ENCODE measurements around the gene MED13.

Gene MED13

GRCh38 chr17:61955619-61956018, 109.5 kb downstream of the MED13 start:
- Histone ChIP-seq H3K4me2 (ENCODE audit: low read length) (no peak overlapping the region), H3K9ac (ENCODE audit: low read length) (no peak overlapping the region)
- WGBS (ENCODE audit: extremely low coverage, insufficient coverage, insufficient read length) = no CpG with 5 or more reads among the region's 4 CpGs

GRCh38 chr17:61947367-61948078, 117.6 kb downstream of the MED13 start:
- H2BK12ac ChIP-seq (ENCODE audit: low read length) = no peak overlapping the region
- no peak overlapping the region for H3K18ac ChIP-seq (ENCODE audit: low read length)
- no peak overlapping the region for H3K9ac ChIP-seq (ENCODE audit: low read length)
- H2BK120ac ChIP-seq (ENCODE audit: insufficient read depth, low read length, poor library complexity) = no peak overlapping the region
- H3K79me2 ChIP-seq (ENCODE audit: control insufficient read depth, insufficient read depth, low read length, poor library complexity) = no peaks in the 10 kb centered on the region
- peaks cover 24 to 29% of the 10 kb centered on the region in 2 experiments for H3K36me3 ChIP-seq (ENCODE audit: control insufficient read depth in 1 of 2, insufficient read depth in 2 of 2, low read length in 2 of 2)
- H3K27ac ChIP-seq (ENCODE audit: low read depth, low read length) = no peak overlapping the region
- no peak overlapping the region for H4K91ac ChIP-seq (ENCODE audit: low read depth, low read length)
- no peak overlapping the region for H4K8ac ChIP-seq (ENCODE audit: low read depth, low read length)
- H3K23ac ChIP-seq (ENCODE audit: low read length) = no peak overlapping the region
- no peak overlapping the region for H2AK5ac ChIP-seq (ENCODE audit: low read length)
- no peak overlapping the region for H2AFZ ChIP-seq (ENCODE audit: insufficient read depth, low read length, poor library complexity)
- H3K4me1 ChIP-seq (ENCODE audit: control insufficient read depth in 1 of 2, insufficient read depth in 2 of 2, low read length in 2 of 2) = no peaks in the 10 kb centered on the region
- no peak overlapping the region for H4K12ac ChIP-seq (ENCODE audit: low read depth, low read length)
- no peaks in the 10 kb centered on the region for H3K9me3 ChIP-seq (ENCODE audit: insufficient read depth, low read depth, low read length)
- no peaks in the 10 kb centered on the region for H3K27me3 ChIP-seq (ENCODE audit: insufficient read depth, low read length)
- H3K4me2 ChIP-seq (ENCODE audit: low read length) = no peak overlapping the region
- no peak overlapping the region for H3K4me3 ChIP-seq (ENCODE audit: low read depth, low read length)
- no peaks in the 10 kb centered on the region for H3K79me1 ChIP-seq (ENCODE audit: low read length)
- H3K4ac ChIP-seq (ENCODE audit: low read depth, low read length) = no peak overlapping the region
- WGBS (ENCODE audit: extremely low coverage, insufficient coverage, insufficient read length) = no CpG with 5 or more reads among the region's 3 CpGs
- H2BK5ac ChIP-seq (ENCODE audit: low read depth, low read length, poor library complexity) = no peak overlapping the region
- no peak for DNase-seq
- H3K14ac ChIP-seq (ENCODE audit: low read length) = no peak overlapping the region

More at GRCh38 chr17:61955619-61956018, 109.5 kb downstream of the MED13 start:
- Histone ChIP-seq H2AFZ (ENCODE audit: insufficient read depth, low read length, poor library complexity) (no peak overlapping the region), H2AK5ac (ENCODE audit: low read length) (no peak overlapping the region), H3K9me3 (ENCODE audit: insufficient read depth, low read depth, low read length) (no peaks in the 10 kb centered on the region), H3K79me2 (ENCODE audit: control insufficient read depth, insufficient read depth, low read length, poor library complexity) (no peaks in the 10 kb centered on the region), H3K14ac (ENCODE audit: low read length) (no peak overlapping the region), H3K4ac (ENCODE audit: low read depth, low read length) (no peak overlapping the region), H2BK120ac (ENCODE audit: insufficient read depth, low read length, poor library complexity) (no peak overlapping the region), H4K8ac (ENCODE audit: low read depth, low read length) (no peak overlapping the region), H4K12ac (ENCODE audit: low read depth, low read length) (no peak overlapping the region), H4K91ac (ENCODE audit: low read depth, low read length) (no peak overlapping the region), H3K79me1 (ENCODE audit: low read length) (no peaks in the 10 kb centered on the region), H3K36me3 (ENCODE audit: control insufficient read depth in 1 of 2, insufficient read depth in 2 of 2, low read length in 2 of 2) (peaks cover 38 to 40% of the 10 kb centered on the region in 2 experiments), H2BK5ac (ENCODE audit: low read depth, low read length, poor library complexity) (no peak overlapping the region), H3K4me3 (ENCODE audit: low read depth, low read length) (no peak overlapping the region), H3K18ac (ENCODE audit: low read length) (no peak overlapping the region), H3K27ac (ENCODE audit: low read depth, low read length) (no peak overlapping the region), H3K23ac (ENCODE audit: low read length) (no peak overlapping the region), H3K4me1 (ENCODE audit: control insufficient read depth in 1 of 2, insufficient read depth in 2 of 2, low read length in 2 of 2) (no peaks in the 10 kb centered on the region), H2BK12ac (ENCODE audit: low read length) (no peak overlapping the region), H3K27me3 (ENCODE audit: insufficient read depth, low read length) (no peaks in the 10 kb centered on the region)
- DNase-seq = no peak

GRCh38 chr17:61946359-61946758, 118.7 kb downstream of the MED13 start:
- Histone ChIP-seq H3K27me3 (ENCODE audit: insufficient read depth, low read length) (no peaks in the 10 kb centered on the region), H3K79me2 (ENCODE audit: control insufficient read depth, insufficient read depth, low read length, poor library complexity) (no peaks in the 10 kb centered on the region), H2BK120ac (ENCODE audit: insufficient read depth, low read length, poor library complexity) (no peak overlapping the region), H3K4ac (ENCODE audit: low read depth, low read length) (no peak overlapping the region), H3K9me3 (ENCODE audit: insufficient read depth, low read depth, low read length) (no peaks in the 10 kb centered on the region), H3K14ac (ENCODE audit: low read length) (no peak overlapping the region), H3K27ac (ENCODE audit: low read depth, low read length) (no peak overlapping the region), H4K91ac (ENCODE audit: low read depth, low read length) (no peak overlapping the region), H3K18ac (ENCODE audit: low read length) (no peak overlapping the region), H3K23ac (ENCODE audit: low read length) (no peak overlapping the region), H3K79me1 (ENCODE audit: low read length) (no peaks in the 10 kb centered on the region), H3K9ac (ENCODE audit: low read length) (no peak overlapping the region), H4K12ac (ENCODE audit: low read depth, low read length) (no peak overlapping the region), H2AK5ac (ENCODE audit: low read length) (no peak overlapping the region), H3K4me1 (ENCODE audit: control insufficient read depth in 1 of 2, insufficient read depth in 2 of 2, low read length in 2 of 2) (no peaks in the 10 kb centered on the region), H3K36me3 (ENCODE audit: control insufficient read depth in 1 of 2, insufficient read depth in 2 of 2, low read length in 2 of 2) (peaks cover 22 to 27% of the 10 kb centered on the region in 2 experiments), H3K4me3 (ENCODE audit: low read depth, low read length) (no peak overlapping the region), H2AFZ (ENCODE audit: insufficient read depth, low read length, poor library complexity) (no peak overlapping the region), H3K4me2 (ENCODE audit: low read length) (no peak overlapping the region), H2BK12ac (ENCODE audit: low read length) (no peak overlapping the region), H2BK5ac (ENCODE audit: low read depth, low read length, poor library complexity) (no peak overlapping the region), H4K8ac (ENCODE audit: low read depth, low read length) (no peak overlapping the region)
- no CpG with 5 or more reads among the region's 2 CpGs for WGBS (ENCODE audit: extremely low coverage, insufficient coverage, insufficient read length)
- DNase-seq = no peak

GRCh38 chr17:61943117-61943516, 122.0 kb downstream of the MED13 start:
- Histone ChIP-seq H3K27ac (ENCODE audit: low read depth, low read length) (no peak overlapping the region), H3K4ac (ENCODE audit: low read depth, low read length) (no peak overlapping the region), H2AK5ac (ENCODE audit: low read length) (no peak overlapping the region), H3K18ac (ENCODE audit: low read length) (no peak overlapping the region), H3K36me3 (ENCODE audit: control insufficient read depth in 1 of 2, insufficient read depth in 2 of 2, low read length in 2 of 2) (peaks cover 9 to 12% of the 10 kb centered on the region in 2 experiments), H3K4me1 (ENCODE audit: control insufficient read depth in 1 of 2, insufficient read depth in 2 of 2, low read length in 2 of 2) (no peaks in the 10 kb centered on the region), H2BK12ac (ENCODE audit: low read length) (no peak overlapping the region), H4K8ac (ENCODE audit: low read depth, low read length) (no peak overlapping the region), H2BK5ac (ENCODE audit: low read depth, low read length, poor library complexity) (no peak overlapping the region), H3K9me3 (ENCODE audit: insufficient read depth, low read depth, low read length) (no peaks in the 10 kb centered on the region), H4K12ac (ENCODE audit: low read depth, low read length) (no peak overlapping the region), H3K79me2 (ENCODE audit: control insufficient read depth, insufficient read depth, low read length, poor library complexity) (no peaks in the 10 kb centered on the region), H2AFZ (ENCODE audit: insufficient read depth, low read length, poor library complexity) (no peak overlapping the region), H3K14ac (ENCODE audit: low read length) (no peak overlapping the region), H3K4me2 (ENCODE audit: low read length) (no peak overlapping the region), H2BK120ac (ENCODE audit: insufficient read depth, low read length, poor library complexity) (no peak overlapping the region), H3K23ac (ENCODE audit: low read length) (no peak overlapping the region), H3K79me1 (ENCODE audit: low read length) (no peaks in the 10 kb centered on the region), H3K4me3 (ENCODE audit: low read depth, low read length) (no peak overlapping the region), H4K91ac (ENCODE audit: low read depth, low read length) (no peak overlapping the region), H3K27me3 (ENCODE audit: insufficient read depth, low read length) (no peaks in the 10 kb centered on the region), H3K9ac (ENCODE audit: low read length) (no peak overlapping the region)
- no CpG with 5 or more reads among the region's 1 CpG for WGBS (ENCODE audit: extremely low coverage, insufficient coverage, insufficient read length)
- no peak for DNase-seq
